Karpas-422 (cell line): ENCODE results near the gene PIN1. TPM values are rescaled to one million over a fixed set of nuclear protein-coding genes. Genes with fewer than 3 reads are reported as not detected.

ENCODE experiments used
- DNase-seq: peaks from one replicate; pipeline ENCODE4 v3.0.0-alpha.2; 2015
- H2AFZ ChIP-seq: fragments of 200-600 bp; sonication (generic); 2 replicates; pipeline ENCODE4 v1.6.1; 2014; ENCODE audit warnings: antibody characterized with exemption, low read length, mixed read lengths
- H3K27ac ChIP-seq: fragments of 200-600 bp; sonication (generic); 2 replicates; pipeline ENCODE4 v1.5.1; 2014; ENCODE audit warnings: mild to moderate bottlenecking, low read length, moderate library complexity
- H3K27me3 ChIP-seq: fragments of 200-600 bp; sonication (generic); 2 replicates; pipeline ENCODE4 v1.6.1; 2014; ENCODE audit warnings: low read length, mixed read lengths
- H3K36me3 ChIP-seq: fragments of 200-600 bp; sonication (generic); 2 replicates; pipeline ENCODE4 v1.6.1; 2014; ENCODE audit warnings: low read length, mixed read lengths; ENCODE audit not compliant: insufficient read depth
- H3K4me1 ChIP-seq: fragments of 200-600 bp; sonication (generic); 2 replicates; pipeline ENCODE4 v1.6.1; 2014; ENCODE audit warnings: mild to moderate bottlenecking, low read length, mixed read lengths
- H3K4me2 ChIP-seq: fragments of 200-600 bp; sonication (generic); 2 replicates; pipeline ENCODE4 v1.6.1; 2014; ENCODE audit warnings: low read length, low read depth, mild to moderate bottlenecking; ENCODE audit not compliant: poor library complexity, severe bottlenecking
- H3K4me3 ChIP-seq: fragments of 200-600 bp; sonication (generic); 2 replicates; pipeline ENCODE4 v1.5.1; 2014; ENCODE audit warnings: mild to moderate bottlenecking, antibody characterized with exemption, low read length, mixed read lengths
- H3K79me2 ChIP-seq: fragments of 200-600 bp; sonication (generic); 2 replicates; pipeline ENCODE4 v1.6.1; 2014; ENCODE audit warnings: mild to moderate bottlenecking, low read length, mixed read lengths
- H3K9ac ChIP-seq: fragments of 200-600 bp; sonication (generic); 2 replicates; pipeline ENCODE4 v1.6.0; 2014; ENCODE audit warnings: low read length
- H3K9me2 ChIP-seq: fragments of 200-600 bp; sonication (generic), shearing (Covaris generic); replicated peaks from 2 replicates; pipeline ENCODE4 v1.6.0; 2014; ENCODE audit warnings: mild to moderate bottlenecking, low read length, moderate library complexity; ENCODE audit not compliant: insufficient read depth
- H3K9me3 ChIP-seq: fragments of 300-700, 200-600 bp; sonication (generic); 2 replicates; pipeline ENCODE4 v1.6.1; 2014; ENCODE audit warnings: low read length, mixed read lengths
- H4K20me1 ChIP-seq: fragments of 200-600 bp; sonication (generic); 2 replicates; pipeline ENCODE4 v1.6.1; 2014; ENCODE audit warnings: mild to moderate bottlenecking, antibody characterized with exemption, low read length, low read depth; ENCODE audit not compliant: insufficient read depth
- total RNA-seq: library from RNA; depleted of rRNA; stranded (reverse); fragments of >200 nt; shearing (Covaris generic); gene quantifications from 2 replicates; pipeline ENCODE4 v1.2.3, GENCODE V29; 2014; ENCODE audit warnings: low replicate concordance

Gene PIN1
- total RNA-seq, 1 experiment from 2014 or later = 56.9 TPM

DNA sequence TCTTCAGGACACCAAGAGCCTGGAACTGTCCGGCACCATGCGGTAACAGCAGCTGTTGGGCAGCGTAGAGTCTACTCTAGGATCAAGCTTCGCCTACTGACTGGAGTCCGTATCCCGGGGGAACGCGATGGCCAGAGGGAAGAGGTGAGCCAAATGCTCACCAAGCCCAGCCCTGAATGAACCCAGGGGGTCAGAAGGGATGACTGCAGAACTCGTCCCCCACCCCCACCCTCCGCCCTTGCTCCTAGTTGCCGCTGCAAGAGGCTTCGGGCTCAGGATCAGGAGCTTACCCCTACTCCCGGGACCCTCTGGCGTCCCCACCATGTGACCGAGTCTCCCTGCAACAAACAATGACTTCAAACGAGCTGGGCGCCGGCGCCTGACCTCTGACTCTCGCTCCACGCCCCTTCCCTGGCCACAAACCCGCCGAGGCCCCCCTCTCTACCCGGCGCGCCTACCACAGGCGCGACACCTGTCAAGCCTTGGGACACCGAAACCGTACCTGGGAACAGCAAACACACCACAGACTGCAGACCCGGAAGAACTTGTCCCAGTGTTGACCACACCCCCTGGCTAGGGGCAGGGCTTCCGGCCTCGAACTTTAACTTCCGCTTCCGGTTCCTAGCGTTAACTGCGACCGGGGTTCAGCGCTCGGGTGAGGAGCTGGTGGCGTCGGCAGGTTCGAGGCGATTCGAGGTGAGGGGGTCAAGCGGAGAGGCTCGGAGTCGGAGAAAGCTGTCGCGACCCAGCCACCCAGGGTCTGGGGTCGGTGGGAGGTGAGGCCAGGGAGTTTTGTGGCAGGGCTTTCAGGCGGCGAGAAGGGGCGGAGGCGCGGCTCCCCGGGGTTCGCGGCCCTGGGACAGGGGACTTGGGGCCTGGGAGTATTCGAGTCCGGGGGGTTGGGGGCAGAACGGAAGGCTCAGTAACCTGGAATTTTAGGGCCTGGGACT lies 7.6 kb upstream of the PIN1 start, which contains the start of gene UBL5:
Gene UBL5 (plus strand): TSS at position 630 of the 950 bp plus-strand sequence. CDS start 420 bp downstream, outside the sequence.
- Histone ChIP-seq H3K4me1 (peaks cover 15% of the 10 kb centered on the region), H3K4me3 (peak within 1 kb of the TSS; percentile 97), H3K9ac (peak within 1 kb of the TSS; percentile 95), H2AFZ (no peak within 1 kb of the TSS), H3K79me2 (peaks cover 55% of the 10 kb centered on the region), H3K9me2 (no peaks in the 10 kb centered on the region), H3K4me2 (peak within 1 kb of the TSS; percentile 85), H4K20me1 (peaks cover 10% of the 10 kb centered on the region; the same call in 1 of the 2 replicates), H3K27me3 (no peaks in the 10 kb centered on the region), H3K36me3 (no peaks in the 10 kb centered on the region; the same call in 1 of the 2 replicates), H3K9me3 (no peaks in the 10 kb centered on the region), H3K27ac (no peak within 1 kb of the TSS; the same call in 1 of the 2 replicates)
- peak; percentile 97 for DNase-seq

DNA sequence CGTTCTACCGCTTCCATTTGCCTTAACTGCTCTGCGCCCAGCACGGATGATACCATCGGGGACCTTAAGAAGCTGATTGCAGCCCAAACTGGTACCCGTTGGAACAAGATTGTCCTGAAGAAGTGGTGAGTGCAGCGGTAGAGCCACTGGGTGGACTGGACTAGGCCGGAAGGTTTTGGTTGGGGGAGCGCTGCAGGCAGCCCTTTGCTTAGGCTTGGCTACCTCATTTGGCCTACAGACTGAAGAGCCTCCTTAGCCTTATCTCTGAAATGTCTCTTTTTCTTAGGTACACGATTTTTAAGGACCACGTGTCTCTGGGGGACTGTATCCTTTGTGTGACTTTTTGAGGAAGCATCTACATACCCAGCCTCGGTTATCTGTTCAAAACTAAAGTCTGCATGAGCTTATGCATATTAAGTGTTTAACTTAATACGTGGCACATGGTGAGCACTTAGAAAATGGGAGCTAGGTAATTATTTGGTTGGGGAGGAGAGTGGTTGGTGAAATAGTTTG lies 6.5 kb upstream of the PIN1 start:
- no peaks in the 10 kb centered on the region for H3K9me2 ChIP-seq
- DNase-seq = peak; percentile 51
- H3K9me3 ChIP-seq = no peaks in the 10 kb centered on the region
- peaks cover 15% of the 10 kb centered on the region for H3K4me1 ChIP-seq
- peak overlapping the region; percentile 95 for H3K9ac ChIP-seq
- peaks cover 55% of the 10 kb centered on the region for H3K79me2 ChIP-seq
- H3K4me3 ChIP-seq = peak overlapping the region; percentile 97
- peak overlapping the region; percentile 85 for H3K4me2 ChIP-seq
- H3K36me3 ChIP-seq = no peaks in the 10 kb centered on the region; the same call in 1 of the 2 replicates
- H3K27me3 ChIP-seq = no peaks in the 10 kb centered on the region
- peaks cover 10% of the 10 kb centered on the region; the same call in 1 of the 2 replicates for H4K20me1 ChIP-seq
- H3K27ac ChIP-seq = no peak overlapping the region
- no peak overlapping the region for H2AFZ ChIP-seq

DNA sequence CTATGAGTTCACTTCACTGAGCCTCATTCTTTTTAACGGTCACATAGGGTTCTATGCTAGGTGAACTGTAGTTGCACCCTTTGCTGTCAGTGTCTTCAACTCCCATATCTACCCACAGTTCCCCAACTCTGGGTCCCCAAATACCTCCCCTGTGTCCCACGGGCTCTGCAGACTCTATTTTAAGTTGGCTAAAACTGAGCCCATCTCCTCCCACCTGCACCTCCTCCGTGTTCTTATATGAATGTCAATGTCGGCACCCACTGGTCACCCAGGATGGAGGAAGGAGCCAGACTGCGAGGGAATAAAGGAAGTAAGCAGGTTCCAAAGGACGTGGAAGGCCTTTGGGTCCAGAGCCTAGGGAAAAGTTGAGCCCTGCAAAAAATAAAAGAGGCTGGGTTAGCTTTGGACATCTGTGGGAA lies 802 bp upstream of the PIN1 start:
- Histone ChIP-seq H3K27me3 (no peaks in the 10 kb centered on the region), H4K20me1 (no peaks in the 10 kb centered on the region; the same call in 1 of the 2 replicates), H3K4me3 (peak overlapping the region; percentile 77), H3K9me3 (no peaks in the 10 kb centered on the region), H3K36me3 (peaks cover 3% of the 10 kb centered on the region; the same call in 1 of the 2 replicates), H2AFZ (no peak overlapping the region), H3K4me2 (peak overlapping the region; percentile 90), H3K9me2 (no peaks in the 10 kb centered on the region), H3K9ac (peak overlapping the region; percentile 68), H3K4me1 (peaks cover 17% of the 10 kb centered on the region), H3K27ac (no peak overlapping the region), H3K79me2 (peaks cover 46% of the 10 kb centered on the region)
- no peak for DNase-seq

DNA sequence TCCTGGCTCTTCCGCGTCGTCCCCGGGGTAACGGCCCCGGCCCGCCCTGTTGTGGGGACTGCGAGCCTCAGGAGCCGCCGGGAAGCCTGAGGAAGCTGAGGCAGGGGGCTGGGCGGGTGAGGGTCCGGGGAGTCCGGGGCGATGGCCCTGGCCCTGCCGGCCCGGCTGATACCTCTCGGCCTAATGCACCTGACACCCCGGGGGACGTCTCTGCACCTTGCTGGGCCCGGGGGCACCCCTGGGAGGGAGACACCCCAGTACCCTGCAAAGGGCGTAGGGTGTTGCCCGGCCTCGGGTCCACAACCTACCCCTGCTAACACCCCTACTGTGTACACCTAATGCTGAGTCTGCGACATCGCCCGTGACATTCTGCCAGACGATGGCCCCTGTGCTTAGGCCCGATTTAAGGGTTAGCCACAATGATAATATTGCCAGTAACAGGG lies 410 bp downstream of the PIN1 start:
- Histone ChIP-seq H3K9me2 (no peaks in the 10 kb centered on the region), H3K36me3 (peaks cover 3% of the 10 kb centered on the region; the same call in 1 of the 2 replicates), H3K79me2 (peaks cover 36% of the 10 kb centered on the region), H3K27ac (no peak overlapping the region), H3K4me2 (peak overlapping the region; percentile 87), H3K27me3 (no peaks in the 10 kb centered on the region), H2AFZ (no peak overlapping the region), H4K20me1 (no peaks in the 10 kb centered on the region; the same call in 1 of the 2 replicates), H3K9me3 (no peaks in the 10 kb centered on the region), H3K4me1 (peaks cover 17% of the 10 kb centered on the region), H3K4me3 (peak overlapping the region; percentile 71), H3K9ac (peak overlapping the region; percentile 73)
- DNase-seq = peak; percentile 42

DNA sequence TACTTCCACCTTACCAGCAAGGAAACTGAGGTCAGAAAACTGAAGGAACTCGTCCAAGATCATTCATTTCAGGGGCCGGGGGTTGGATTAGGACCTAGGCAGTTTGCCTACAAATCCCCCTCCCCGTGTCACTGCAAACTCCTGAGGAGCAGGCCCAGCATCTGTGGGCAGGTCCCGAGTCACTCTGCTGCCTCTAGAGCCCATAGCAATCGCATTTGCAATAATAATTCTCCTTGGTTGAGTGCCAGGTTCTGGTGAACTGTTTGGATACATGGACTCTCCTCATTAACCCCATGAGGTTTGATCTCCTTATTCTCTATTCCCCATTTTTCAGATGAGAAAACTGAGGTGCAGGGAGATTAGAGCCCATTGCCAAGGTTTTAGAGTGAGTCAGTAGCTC lies 903 bp downstream of the PIN1 start:
- H2AFZ ChIP-seq = no peak overlapping the region
- no peaks in the 10 kb centered on the region for H3K27me3 ChIP-seq
- H3K27ac ChIP-seq = no peak overlapping the region
- peak overlapping the region; percentile 71 for H3K4me3 ChIP-seq
- peak; percentile 57 for DNase-seq
- H3K9ac ChIP-seq = peak overlapping the region; percentile 73
- H3K4me2 ChIP-seq = peak overlapping the region; percentile 87
- no peaks in the 10 kb centered on the region; the same call in 1 of the 2 replicates for H4K20me1 ChIP-seq
- H3K36me3 ChIP-seq = peaks cover 5% of the 10 kb centered on the region; the same call in 1 of the 2 replicates
- no peaks in the 10 kb centered on the region for H3K9me3 ChIP-seq
- H3K4me1 ChIP-seq = peaks cover 17% of the 10 kb centered on the region
- H3K9me2 ChIP-seq = no peaks in the 10 kb centered on the region
- H3K79me2 ChIP-seq = peaks cover 39% of the 10 kb centered on the region

DNA sequence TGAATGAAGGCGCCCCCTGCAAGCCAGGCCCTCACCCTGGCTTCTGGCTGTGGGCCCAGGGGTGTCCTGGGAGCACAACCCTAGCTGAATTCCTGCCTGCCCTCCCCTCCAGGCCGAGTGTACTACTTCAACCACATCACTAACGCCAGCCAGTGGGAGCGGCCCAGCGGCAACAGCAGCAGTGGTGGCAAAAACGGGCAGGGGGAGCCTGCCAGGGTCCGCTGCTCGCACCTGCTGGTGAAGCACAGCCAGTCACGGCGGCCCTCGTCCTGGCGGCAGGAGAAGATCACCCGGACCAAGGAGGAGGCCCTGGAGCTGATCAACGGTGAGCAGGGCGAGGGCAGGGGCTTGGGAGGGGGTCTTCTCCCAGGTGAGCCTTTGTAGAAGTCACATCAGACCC lies 3.2 kb downstream of the PIN1 start:
- no peak overlapping the region for H3K4me3 ChIP-seq
- no peak overlapping the region for H3K9ac ChIP-seq
- H3K9me2 ChIP-seq = no peaks in the 10 kb centered on the region
- H3K27ac ChIP-seq = no peak overlapping the region
- no peaks in the 10 kb centered on the region; the same call in 1 of the 2 replicates for H4K20me1 ChIP-seq
- peaks cover 25% of the 10 kb centered on the region for H3K36me3 ChIP-seq
- peaks cover 17% of the 10 kb centered on the region for H3K4me1 ChIP-seq
- no peak for DNase-seq
- peaks cover 41% of the 10 kb centered on the region for H3K79me2 ChIP-seq
- no peak overlapping the region for H2AFZ ChIP-seq
- no peak overlapping the region for H3K4me2 ChIP-seq
- no peaks in the 10 kb centered on the region for H3K27me3 ChIP-seq
- no peaks in the 10 kb centered on the region for H3K9me3 ChIP-seq

DNA sequence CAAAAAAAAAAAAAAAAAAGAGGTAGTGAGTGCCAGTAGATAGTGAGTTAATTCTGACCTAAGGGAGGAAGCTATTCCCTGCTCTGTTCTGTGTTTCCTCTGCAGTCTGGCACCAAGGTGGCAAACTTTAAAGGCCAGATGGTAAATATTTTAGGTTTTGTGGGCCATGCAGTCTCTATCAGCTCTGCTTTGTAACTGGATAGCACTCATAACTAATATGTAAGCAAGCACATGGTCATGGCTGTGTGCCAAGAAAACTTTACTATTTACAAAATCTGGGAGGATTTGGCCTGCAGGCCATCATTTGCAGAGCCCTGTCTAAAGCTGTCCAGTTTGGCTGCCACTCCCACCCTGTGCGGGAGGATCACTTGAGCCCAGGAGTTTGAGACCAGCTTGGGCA lies 4.3 kb downstream of the PIN1 start:
- DNase-seq = no peak
- Histone ChIP-seq H3K9me3 (no peaks in the 10 kb centered on the region), H3K4me1 (peaks cover 11% of the 10 kb centered on the region), H3K27me3 (no peaks in the 10 kb centered on the region), H3K27ac (no peak overlapping the region), H3K79me2 (peaks cover 39% of the 10 kb centered on the region), H3K36me3 (peaks cover 27% of the 10 kb centered on the region), H3K4me3 (no peak overlapping the region), H3K4me2 (no peak overlapping the region), H3K9me2 (no peaks in the 10 kb centered on the region), H4K20me1 (no peaks in the 10 kb centered on the region; the same call in 1 of the 2 replicates), H3K9ac (no peak overlapping the region), H2AFZ (no peak overlapping the region)
